Subcutaneous adipose tissue (tissue), 4 donors: ENCODE data around the gene HABP2. TPM values are rescaled to one million over a fixed set of nuclear protein-coding genes. Genes with fewer than 3 reads are reported as not detected.

Source experiments
- CTCF ChIP-seq: fragments of 450-650 bp; IDR thresholded peaks from one replicate; pipeline ENCODE4 v1.5.1; 2016; ENCODE audit warnings: low read depth, mild to moderate bottlenecking, control low read depth, antibody characterized with exemption, moderate library complexity
- total RNA-seq, 4 donors: library from RNA; depleted of rRNA; stranded (reverse); fragments of >200 nt; gene quantifications; one replicate each; pipeline ENCODE4 v1.1.0, GENCODE V29; 2016

Gene HABP2
- total RNA-seq, 4 donors from 2014 or later: not detected

- no peak for TF ChIP-seq CTCF
Measured at GRCh38 chr10:113516061-113516460, 36.8 kb upstream of the HABP2 start.

GRCh38 chr10:113517165-113517900 lies 35.5 kb upstream of the HABP2 start:
- no peak for TF ChIP-seq CTCF

GRCh38 chr10:113517901-113518260 lies 35.0 kb upstream of the HABP2 start:
- TF ChIP-seq CTCF: no peak

GRCh38 chr10:113518415-113518814 lies 34.4 kb upstream of the HABP2 start:
- no peak for TF ChIP-seq CTCF

GRCh38 chr10:113518816-113519591 lies 33.8 kb upstream of the HABP2 start:
- TF ChIP-seq CTCF: no peak

GRCh38 chr10:113519681-113520115 lies 33.2 kb upstream of the HABP2 start:
- TF ChIP-seq CTCF: no peak

- TF ChIP-seq CTCF: no peak
Measured at GRCh38 chr10:113520261-113520660, 32.6 kb upstream of the HABP2 start.
